CD4-positive, alpha-beta T cell treated with Interleukin-4 for 4 hours (primary cell): Measurements from ENCODE around the gene CDC37.
"Not testable (repeated sequence)": the region's sequence is repeated elsewhere in the genome, so short reads cannot be mapped to it uniquely, and the experiment has no call there.

Experiments
- DNase-seq: peaks from one replicate; pipeline ENCODE4 v3.0.0-alpha.2; 2020

Gene CDC37

DNA sequence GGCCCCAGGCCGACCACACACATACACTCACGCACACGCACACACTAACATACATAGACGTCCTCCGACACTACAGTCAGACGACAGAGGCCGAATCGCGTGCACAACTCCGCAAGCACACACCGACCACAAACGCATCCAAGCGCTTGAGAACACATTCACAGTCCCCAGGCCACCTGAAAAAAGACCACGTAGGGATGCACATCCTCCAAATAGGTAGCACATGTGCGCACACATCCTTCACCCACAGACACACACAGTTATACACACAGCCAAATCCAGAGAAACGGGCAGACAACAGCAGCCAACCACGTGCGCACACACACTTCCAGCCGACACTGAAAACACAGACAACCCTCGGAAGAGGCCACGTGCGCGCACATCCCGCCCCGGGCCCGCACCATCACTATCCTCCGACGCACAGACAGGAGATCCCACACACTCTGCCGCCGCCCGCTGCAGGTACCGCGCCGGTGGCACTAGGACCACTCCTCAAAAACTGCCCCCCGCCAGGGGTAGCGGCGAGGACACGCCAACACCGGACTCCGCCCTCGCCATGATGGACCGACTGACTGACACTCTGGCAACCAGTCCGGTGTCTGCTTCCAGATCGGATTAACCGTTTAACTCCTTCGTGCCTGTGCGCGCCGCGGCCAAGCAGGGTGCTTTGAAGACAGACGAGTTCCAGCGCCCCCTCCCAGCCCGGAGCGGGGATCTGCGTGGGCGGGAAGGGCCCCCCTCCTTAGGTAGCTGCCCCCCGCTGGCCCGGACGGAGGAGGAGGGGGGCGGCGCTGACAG is 16.5 kb upstream of the CDC37 start:
- DNase-seq: no peak

DNA sequence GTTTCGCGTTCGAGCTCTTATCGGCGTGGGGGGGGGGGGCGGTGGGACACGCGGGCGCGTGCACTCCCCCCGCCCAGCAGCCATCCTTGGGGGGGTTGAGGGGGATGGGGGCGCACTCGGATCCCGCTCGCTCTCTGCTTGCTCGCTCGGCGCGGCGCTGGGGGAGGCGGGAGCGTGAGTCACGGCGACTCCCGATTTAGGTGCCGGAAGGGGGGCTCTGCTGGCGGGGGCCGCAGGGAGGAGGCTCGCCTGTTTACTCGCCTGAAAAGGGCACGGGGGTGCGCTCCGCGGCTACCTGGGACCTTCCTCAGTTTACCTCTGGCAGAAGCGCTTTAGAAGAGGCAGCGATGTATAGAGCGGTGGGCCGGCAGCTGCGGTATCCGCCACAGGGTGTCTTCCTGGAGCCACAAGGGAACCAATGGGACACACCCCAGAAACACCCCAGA is 15.9 kb upstream of the CDC37 start:
- DNase-seq: no peak

DNA sequence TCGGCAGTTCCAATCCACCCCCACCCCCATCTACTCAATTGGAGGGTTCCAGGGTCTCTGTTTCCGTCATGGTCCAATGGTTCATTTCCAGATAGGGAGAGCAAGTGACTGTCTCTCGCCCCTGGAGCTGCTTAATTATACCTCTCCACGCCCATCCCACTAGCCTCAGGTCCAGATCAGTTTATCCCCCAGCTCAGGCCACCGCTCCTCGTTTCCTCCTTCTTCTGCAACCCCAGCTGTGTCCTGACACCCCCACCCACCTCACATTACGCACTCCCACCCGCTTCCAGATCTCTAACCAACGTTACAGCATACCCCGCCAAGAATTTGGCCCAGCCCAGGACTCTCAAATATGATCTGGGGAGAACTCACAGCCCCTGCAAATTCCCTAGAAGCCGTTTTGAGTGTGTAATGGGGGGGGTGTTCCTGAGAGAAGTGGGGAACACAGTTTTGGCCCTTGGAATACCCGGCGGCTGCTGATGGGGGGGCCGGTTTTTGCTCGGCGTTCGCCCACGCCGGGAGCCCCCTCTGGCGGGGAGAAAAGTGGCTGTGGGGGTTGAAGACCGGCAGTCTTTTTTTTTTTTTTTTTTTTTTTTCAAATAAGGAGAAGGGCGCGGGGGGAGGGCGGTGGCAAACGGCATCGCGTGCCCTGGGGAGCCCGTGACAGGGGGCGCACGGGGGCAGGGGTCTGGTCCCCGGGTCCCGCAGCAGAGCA is 15.3 kb upstream of the CDC37 start:
- no peak for DNase-seq

DNA sequence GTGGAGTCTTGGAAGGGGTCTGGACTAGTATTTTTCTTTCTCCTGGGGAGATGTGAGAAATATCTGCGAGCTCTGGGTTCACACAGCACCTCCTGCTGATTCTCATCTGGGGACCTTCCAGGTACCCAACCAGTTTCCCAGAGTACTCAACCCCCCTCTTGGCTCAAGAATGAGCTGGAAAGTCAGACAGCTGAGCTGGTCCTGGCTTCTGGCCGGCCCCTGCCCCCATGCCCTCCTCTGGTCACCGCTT is 14.8 kb upstream of the CDC37 start:
- no peak for DNase-seq

DNA sequence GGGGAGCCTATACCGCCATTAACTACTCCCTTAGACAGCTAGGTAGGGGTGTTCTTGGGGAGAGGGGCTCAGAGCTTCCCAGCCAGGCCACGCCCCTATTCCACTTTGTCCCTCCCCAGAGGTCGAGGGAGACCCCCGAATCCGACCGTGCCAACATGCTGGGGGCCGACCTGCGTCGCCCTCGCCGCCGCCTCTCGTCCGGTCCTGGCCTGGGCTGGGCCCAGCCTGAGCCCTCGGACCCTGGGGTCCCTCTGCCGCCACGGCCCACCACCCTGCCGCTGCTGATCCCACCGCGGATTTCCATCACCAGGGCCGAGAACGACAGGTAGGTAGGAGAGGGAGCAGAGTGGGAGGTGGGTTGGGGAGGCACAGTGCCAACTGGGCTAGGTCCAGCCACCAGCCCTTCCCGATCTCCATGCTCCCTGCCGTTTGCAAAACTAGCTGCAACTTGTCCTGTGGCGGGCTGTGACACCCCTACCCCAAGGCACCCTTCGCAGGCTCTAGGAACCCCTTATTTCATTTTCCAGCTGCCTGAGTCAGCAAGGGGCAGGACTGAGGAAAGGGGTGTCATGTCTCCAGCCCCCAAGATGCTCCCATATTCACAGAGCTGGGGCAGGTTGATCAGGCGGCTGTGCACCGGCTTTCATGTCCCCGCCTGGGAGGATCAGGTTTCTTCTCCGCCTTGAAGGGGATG is 14.3 kb upstream of the CDC37 start:
- DNase-seq: no peak

DNA sequence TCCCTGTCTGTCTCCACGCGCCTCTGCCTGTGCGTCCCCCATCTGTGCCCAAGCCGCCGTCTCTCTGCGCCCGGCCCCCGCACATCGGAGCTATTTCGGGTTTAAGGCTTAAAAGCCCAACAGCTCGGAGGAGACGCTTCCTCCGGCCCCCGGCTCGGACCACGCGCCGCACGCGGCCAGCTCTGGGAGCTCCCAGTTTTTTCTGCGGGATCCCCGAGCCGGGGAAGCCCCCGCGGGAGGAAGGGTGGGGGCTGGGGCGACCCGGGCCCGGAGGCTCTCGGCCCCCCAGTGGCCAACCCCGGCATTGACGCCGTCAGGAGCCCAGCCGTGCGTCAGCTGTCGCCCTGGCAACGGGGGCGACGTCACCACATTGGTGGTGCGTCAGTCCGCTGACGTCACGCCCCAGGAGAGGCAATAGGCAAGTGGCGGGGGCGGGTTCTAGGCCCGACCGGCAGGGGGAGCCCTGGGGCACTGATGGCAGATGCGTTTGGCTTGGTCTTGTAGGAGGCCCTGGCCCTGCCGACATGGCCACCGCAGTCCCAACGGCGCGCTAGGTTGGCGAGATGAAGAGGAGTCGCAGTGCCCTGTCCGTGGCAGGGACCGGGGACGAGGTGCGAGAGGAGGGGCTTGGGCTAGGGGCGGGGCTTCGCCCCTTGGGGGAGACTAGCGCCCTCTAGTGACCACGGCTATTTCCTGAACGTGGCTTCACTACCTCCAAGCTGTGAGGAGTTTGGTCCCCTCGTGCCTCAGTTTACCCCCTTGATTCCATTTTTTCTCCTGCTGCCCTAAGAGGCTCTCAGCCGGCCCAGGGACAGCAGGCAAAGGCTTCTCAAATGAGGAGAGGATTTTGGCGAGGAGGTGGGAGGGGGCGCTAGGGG is 13.3 kb upstream of the CDC37 start:
- DNase-seq: peak; percentile 87

DNA sequence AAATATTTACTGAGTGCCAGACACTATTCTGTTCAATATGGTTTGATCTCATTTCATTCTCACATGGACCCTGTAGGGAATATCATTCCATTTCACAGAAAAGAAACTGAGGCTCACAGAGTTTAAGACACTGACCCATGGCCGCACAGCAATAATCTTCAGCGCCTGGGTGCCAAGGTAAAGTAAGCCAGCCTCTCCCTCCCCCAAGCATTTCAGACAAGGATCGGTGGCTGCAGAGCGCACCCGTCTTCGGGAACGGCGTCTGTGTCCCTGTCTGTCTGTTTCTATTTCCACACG is 12.7 kb upstream of the CDC37 start:
- DNase-seq: no peak

DNA sequence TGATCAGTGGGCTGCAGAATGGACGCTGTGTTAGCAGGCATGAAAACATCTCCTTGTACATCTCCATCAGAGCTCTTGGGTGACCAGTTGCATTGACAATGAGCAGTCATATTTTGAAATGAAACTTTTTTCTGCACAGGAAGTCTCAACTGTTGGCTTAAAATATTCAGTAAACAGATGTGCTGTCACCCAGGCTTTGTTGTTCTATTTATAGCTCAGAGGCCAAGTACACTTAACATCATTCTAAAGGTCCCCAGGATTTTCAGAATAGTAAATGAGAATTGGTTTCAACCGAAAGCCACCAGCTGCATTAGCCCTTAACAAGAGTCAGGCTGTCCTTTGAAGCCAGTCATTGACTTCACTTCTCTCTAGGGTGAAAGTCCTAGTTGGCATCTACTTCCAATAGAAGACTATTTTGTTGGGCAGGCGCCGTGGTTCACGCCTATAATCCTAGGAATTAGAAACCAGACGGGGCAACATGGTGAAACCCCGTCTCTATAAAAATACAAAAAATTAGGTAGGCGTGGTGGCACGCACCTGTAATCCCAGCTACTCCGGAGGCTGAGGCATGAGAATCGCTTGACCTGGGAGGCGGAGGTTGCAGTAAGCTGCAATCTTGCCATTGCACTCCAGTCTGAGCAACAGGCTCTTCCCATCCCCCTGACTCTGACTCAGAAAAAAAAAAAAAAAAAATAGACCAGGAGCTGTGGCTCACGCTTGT is 9.1 kb upstream of the CDC37 start:
- peak; percentile 75 for DNase-seq

DNA sequence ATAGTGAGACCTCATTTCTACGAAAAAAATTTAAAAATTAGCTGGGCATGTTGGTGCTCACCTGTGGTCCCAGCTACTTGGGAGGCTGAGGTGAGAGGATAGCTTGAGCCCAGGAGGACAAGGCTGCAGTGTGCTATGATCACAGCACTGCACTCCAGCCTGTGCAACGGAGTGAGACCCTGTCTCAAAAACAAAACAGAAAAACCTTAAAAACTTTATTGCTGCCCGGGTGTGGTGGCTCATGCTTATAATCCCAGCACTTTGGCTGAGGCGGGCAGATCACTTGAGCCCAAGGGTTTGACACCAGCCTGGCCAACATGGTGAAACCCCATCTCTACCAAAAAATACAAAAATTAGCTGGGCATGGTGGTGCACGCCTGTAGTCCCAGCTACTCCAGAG is 7.9 kb upstream of the CDC37 start:
- DNase-seq: not testable (repeated sequence)

DNA sequence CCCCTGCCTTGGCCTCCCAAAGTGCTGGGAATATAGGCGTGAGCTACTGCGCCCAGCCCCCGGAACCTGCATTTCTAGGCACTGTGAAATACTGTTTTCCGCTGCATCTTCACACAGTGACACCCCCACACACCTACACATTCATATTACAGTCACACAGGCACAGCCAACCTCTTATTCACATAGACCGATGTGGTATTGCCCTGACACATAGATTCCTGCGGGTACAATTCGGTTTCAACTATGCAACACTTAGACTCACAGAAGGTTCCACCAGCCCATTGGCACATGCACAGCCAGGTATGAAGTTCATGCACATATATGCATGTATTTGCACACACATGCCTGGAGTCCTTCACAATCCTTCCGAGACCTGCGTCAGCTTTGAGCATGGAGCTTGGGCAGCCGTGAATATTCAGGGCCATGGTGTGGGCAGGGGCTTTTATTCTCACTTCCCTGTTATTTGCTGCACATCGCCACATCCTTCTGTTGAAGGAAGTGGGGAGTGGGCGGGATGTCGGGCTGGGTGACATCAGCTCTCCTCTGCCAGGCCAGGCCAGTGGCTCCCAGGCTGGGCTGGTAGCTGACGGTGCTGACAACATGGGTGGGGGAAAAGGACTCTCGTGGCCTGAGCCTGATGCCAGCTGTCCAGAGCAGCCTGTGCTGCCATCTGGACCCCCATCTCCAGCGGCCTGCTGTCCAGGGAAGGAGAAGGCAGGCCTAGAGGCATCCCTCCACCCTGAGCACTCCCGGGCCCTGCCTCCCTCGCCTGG is 5.4 kb upstream of the CDC37 start:
- peak; percentile 81 for DNase-seq

DNA sequence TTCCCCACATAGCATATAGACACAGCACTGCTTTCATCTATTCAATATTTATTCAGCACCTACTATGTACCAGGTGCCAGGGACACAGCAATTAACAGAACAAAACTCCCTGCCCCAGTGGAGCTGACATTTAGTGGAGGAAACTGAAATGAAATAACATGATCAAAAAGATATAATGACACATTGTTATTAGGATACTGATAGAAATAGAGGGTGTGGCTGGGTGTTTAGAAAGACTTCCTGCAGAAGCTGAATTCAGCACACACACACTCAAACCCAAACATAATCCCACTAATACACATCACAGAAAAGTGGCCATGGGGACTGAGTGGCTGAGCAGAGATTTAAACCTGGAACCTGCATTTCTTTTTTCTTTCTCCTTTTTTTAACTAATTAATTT is 3.8 kb upstream of the CDC37 start:
- DNase-seq: peak; percentile 66

DNA sequence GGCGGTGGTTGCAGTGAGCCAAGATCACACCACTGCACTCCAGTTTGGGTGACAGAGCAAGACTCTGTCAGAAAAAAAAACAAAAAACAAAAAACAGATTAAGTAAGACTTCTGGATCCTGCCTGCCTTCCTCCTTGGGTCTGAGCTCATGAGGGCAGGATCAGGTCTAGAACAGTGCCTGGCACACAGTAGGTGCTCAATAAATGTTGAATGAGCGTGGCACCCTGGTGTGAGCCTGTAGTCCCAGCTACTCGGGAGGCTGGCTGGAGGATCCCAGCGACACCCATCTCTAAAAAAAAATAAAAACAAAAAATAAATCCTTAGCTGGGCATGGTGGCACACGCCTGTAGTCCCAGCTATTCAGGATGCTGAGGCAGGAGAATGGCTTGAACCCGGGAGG is 2.8 kb upstream of the CDC37 start:
- no peak for DNase-seq

DNA sequence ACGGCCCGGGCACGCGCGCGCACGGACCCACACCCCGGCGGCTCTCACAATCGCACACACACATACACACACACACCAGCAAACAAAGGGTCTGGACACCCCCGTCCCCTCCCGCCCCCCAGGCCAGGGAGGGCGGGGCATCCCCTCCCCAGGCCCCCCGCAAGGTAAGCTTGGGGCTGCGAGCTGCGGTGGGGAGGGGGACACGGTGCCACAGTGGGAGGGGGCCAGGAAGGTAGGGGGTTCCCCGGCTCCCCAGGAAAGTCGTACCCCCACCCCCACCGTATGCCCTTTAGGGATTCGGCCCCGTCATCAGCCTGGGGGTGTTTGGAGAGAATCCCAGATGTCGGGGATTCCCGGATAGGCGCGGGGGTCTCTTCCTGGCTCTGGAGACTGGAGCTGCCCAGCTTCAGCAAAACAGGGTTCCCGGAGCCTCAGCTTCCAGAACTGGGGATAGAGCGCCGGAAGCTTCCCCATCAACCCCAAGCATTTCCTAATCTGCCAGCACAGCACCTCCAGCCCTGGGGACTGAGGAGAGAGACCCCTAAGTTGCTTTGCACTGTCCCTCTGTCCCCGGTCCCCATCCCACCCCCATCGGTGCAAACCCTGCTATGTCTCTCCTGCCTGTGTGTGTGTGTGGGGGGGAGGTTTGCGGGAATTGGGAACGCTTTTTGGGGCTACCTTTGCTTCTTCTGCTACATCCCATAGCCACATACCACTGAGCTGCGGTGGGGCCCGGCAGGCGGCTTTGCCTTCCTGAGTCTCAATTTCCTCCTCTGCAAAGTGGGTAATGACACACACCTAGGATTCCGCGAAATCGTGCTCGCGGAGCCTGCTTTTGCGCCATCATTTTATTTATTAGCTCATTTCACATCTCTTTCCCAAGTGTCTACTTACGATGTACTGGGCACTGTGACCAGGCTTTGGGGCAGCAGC is 1.8 kb upstream of the CDC37 start:
- DNase-seq: peak; percentile 53

DNA sequence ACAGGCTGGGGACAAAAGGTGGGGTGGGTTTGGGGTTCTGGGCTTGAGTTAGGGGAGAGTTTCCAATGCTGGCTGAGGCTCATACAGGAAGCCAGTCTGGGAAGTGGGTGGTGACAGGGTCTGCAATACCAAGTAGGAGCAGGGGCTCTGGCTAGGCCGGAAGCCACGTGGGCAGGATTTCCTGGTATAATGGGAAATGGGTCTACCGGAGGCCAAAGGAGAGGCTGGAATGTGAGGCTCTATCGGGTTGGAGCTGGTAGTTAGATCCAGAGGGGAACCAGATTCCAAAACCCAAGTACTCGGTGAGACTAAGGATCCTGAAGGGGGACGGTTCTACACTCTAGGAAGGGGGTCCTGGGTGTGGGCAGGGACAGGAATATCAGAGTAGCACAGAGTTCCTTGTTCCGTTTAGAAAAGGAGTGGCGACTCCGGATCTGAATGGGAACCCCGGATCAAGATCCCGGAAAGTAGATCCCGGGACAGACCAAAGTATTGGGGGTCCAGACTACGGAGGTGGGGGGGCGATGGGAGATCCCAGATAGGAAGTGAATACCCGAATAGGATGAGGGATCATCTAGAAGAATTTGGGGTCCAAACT is 802 bp downstream of the CDC37 start:
- DNase-seq: no peak

DNA sequence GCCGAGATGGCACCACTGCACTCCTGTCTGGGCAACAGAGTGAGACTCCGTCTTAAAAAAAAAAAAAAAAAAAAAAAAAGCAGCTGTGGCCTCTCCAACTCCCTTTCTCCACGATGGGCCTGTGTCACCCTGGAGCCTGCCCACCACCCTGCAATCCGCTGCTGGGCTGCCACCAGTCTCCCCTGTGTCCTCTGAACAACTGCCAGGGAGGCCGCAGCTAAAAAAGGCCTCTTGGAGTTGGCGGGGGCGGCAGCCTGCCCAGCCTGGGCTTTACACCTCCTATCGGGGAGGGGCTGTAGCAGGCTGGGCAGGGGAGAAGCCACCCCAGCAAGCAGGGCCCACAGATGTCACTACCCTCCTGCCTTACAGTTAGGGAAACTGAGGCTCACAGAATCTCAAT is 3.5 kb downstream of the CDC37 start:
- no peak for DNase-seq

DNA sequence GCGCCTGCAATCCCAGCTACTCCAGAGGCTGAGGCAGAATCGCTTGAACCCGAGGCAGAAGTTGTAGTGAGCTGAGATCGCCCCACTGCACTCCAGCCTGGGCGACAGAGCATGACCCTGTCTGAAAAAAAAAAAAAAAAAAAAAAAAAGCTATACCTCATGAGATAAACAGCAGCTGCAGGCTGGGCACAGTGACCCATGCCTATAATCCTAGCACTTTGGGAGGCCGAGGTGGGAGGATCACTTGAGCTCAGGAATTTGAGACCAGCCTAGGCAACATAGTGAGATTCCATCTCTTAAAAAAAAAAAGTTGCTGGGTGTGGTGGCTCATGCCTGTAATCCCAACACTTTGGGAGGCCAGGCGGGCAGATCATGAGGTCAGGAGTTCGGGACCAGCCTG is 4.0 kb downstream of the CDC37 start:
- not testable (repeated sequence) for DNase-seq

DNA sequence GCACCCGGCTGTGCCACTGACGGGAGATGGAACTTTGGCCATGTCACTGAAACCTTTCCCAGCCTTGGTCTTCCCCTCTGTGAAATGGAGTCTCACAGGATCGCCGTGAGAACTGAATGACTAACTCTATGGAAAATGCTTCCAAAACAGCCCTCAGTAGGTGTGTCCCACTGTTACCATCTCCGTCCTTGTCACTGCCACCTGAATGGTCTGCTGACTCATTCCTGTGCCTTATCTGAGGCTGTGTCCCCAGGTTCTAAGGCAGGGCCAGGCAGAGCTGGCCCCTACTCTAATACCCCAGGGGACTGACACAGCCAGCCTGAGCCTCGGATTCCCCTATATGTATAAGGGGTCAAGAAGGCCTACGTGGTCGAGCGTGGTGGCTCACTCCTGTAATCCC is 4.5 kb downstream of the CDC37 start:
- no peak for DNase-seq

DNA sequence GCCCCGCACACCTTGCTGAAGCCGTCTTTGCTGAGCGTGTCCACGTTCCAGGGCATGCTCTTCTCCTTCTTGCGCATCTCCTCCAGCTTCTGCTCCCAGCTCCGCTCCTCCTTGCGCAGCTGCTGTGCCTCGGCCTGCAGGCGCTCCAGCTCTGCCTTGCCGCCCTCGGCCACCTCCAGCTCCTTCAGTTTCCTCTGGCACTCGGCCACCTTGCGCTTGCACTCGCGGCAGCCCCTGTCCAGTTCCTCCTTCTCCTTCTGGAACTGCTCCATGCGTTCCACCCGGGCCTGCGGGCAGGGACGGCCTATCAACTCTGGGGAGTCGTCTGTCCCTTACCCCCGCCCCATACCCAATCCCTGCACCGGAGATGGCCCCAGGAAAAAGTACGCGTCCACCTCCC is 7.4 kb downstream of the CDC37 start:
- no peak for DNase-seq

DNA sequence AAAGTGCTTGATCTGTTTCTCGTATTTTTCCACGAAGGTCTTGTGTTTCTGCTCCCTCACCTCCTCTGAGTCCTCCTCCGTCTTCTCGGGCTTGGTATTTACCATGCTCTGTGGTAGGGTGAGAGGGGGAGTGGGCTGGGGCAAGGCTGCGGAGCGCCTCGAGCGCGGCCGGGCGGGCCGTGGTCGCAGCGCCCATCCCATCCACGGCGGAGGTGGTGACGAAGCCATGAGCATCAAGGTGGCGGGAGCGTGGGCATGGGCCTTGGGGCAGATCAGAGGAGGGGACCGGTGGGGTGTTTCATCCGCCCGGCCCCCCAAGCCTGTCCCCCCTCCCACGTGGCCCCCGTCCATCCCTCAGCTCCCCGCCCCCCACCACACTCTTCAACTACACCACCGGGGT is 7.9 kb downstream of the CDC37 start:
- DNase-seq: no peak

DNA sequence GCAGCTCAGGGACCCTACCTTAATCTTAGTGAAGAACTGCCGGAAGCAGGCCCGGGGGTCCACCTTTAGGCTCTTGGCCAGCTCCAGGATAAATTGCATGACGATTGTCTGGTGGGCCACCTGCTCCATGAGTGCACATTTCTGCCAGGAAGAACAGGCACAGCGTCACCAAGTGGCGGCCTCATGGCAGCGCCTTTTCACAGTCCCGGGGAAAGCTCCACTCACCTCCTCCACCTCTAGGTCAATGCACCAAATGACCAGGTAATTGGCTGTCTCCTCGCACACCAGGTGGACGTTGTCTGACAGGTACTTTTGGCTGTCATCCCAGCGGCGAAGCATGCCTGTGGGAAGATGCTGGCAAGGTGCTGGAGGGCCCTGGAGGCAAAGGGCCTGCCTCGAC is 8.3 kb downstream of the CDC37 start:
- no peak for DNase-seq
